GM12878 (cell line): ENCODE measurements around the gene COLQ. TPM values are rescaled to one million over a fixed set of nuclear protein-coding genes. Genes with fewer than 3 reads are reported as not detected.

Source experiments
- ATAC-seq: fragments of 200-7000 bp; cut with Tn5 transposase; 3 replicates; pipeline ENCODE4 v1.9.1; 2020; ENCODE audit warnings: mild to moderate bottlenecking, moderate library complexity
- BruUV-seq: library from RNA; stranded (reverse); fragments of 400-500 nt; replicated peaks from 2 replicates; lab custom pipeline; 2021; lab: Mats Ljungman, UMichigan
- CTCF ChIA-PET: fragments of 300-600 bp; sonication (Branson Sonifier 250); formaldehyde crosslinking; extraction: SDS; loops from one replicate; lab custom pipeline; 2021; ENCODE audit warnings: inconsistent platforms; lab: Yijun Ruan, JAX
- POLR2A ChIA-PET: fragments of 350-600 bp; formaldehyde crosslinking; extraction: SDS; loops from one replicate; lab custom pipeline; 2021; ENCODE audit warnings: inconsistent platforms; lab: Charles Lee
- RAD21 ChIA-PET: fragments of 300-600 bp; sonication (Branson Sonifier 250); formaldehyde crosslinking; loops from one replicate; lab custom pipeline; 2023; ENCODE audit warnings: antibody characterized with exemption; ENCODE audit not compliant: unreplicated experiment; lab: Charles Lee
- SMC1A ChIA-PET: fragments of 300-600 bp; sonication (Branson Sonifier 250); formaldehyde crosslinking; loops from one replicate; lab custom pipeline; 2023; ENCODE audit not compliant: unreplicated experiment, uncharacterized antibody; lab: Charles Lee
- DNase-seq: peaks from one replicate; pipeline ENCODE4 v3.0.0-alpha.2; 2011; ENCODE audit warnings: low read depth, low spot score
- FAIRE-seq: peaks from 3 replicates; lab custom pipeline; 2011; peaks lifted over from hg19 to GRCh38; lab: Jason Lieb, UNC
- H2AFZ ChIP-seq: 2 replicates; pipeline ENCODE4 v1.6.0; 2011; ENCODE audit warnings: low read depth, low read length, control low read depth; ENCODE audit not compliant: control insufficient read depth
- H3K27ac ChIP-seq: 2 replicates; pipeline ENCODE4 v1.5.1; 2011; ENCODE audit warnings: control low read depth; ENCODE audit not compliant: control insufficient read depth, insufficient read depth
- H3K27me3 ChIP-seq, 2 experiments: replicated peaks in 1 of 2; 2 replicates each; pipeline versions ENCODE4 v1.6.0 to v1.6.1; 2011; ENCODE audit warnings: low read length in 1 of 2; ENCODE audit not compliant: control insufficient read depth in 2 of 2, insufficient read depth in 2 of 2
- H3K36me3 ChIP-seq, 2 experiments: 2 replicates each; pipeline ENCODE4 v1.5.1; 2011; ENCODE audit warnings: low read length in 1 of 2; ENCODE audit not compliant: control insufficient read depth in 2 of 2, insufficient read depth in 2 of 2
- H3K4me1 ChIP-seq: 2 replicates; pipeline ENCODE4 v1.6.1; 2011; ENCODE audit warnings: mild to moderate bottlenecking, low read length, moderate library complexity, mixed read lengths; ENCODE audit not compliant: control insufficient read depth, insufficient read depth
- H3K4me2 ChIP-seq: 2 replicates; pipeline ENCODE4 v1.6.0; 2011; ENCODE audit warnings: control low read depth; ENCODE audit not compliant: control insufficient read depth, insufficient read depth
- H3K4me3 ChIP-seq: fragments of 200-600 bp; sonication (generic); 2 replicates; pipeline ENCODE4 v1.5.1; 2016
- H3K79me2 ChIP-seq: 2 replicates; pipeline ENCODE4 v1.6.0; 2011; ENCODE audit warnings: low read length; ENCODE audit not compliant: control insufficient read depth, insufficient read depth
- H3K9ac ChIP-seq: 2 replicates; pipeline ENCODE4 v1.8.0; 2011; ENCODE audit warnings: low read length, control low read depth, mixed read lengths; ENCODE audit not compliant: control insufficient read depth, insufficient read depth
- H3K9me3 ChIP-seq: replicated peaks from 3 replicates; pipeline ENCODE4 v1.5.1; 2011; ENCODE audit warnings: mild to moderate bottlenecking, low read length; ENCODE audit not compliant: control insufficient read depth, insufficient read depth
- H4K20me1 ChIP-seq: 2 replicates; pipeline ENCODE4 v1.6.0; 2011; ENCODE audit not compliant: control insufficient read depth, insufficient read depth
- CUX1 ChIP-seq: IDR thresholded peaks from 2 replicates; pipeline ENCODE4 v1.6.1; 2012; ENCODE audit warnings: improper control_type of control experiment, low read depth, low read length; ENCODE audit not compliant: insufficient replicate concordance
- E4F1 ChIP-seq: fragments of 450-650 bp; IDR thresholded peaks from 2 replicates; pipeline ENCODE4 v1.6.1; 2018; ENCODE audit warnings: borderline replicate concordance, mild to moderate bottlenecking; ENCODE audit not compliant: partially characterized antibody
- ESRRA ChIP-seq: IDR thresholded peaks from 2 replicates; pipeline ENCODE4 v1.6.1; 2012; ENCODE audit warnings: mild to moderate bottlenecking, low read length, improper control_type of control experiment
- GATAD2B ChIP-seq: fragments of 450-650 bp; conservative IDR thresholded peaks from 2 replicates; pipeline ENCODE4 v1.6.1; 2017; ENCODE audit warnings: low read depth, mild to moderate bottlenecking, moderate library complexity
- HDAC6 ChIP-seq: fragments of 200-600 bp; sonication (generic); IDR thresholded peaks from one replicate; pipeline ENCODE4 v1.8.0; 2017; ENCODE audit warnings: antibody characterized with exemption; ENCODE audit not compliant: unreplicated experiment
- PML ChIP-seq: IDR thresholded peaks from 2 replicates; pipeline ENCODE4 v1.6.1; 2012; ENCODE audit warnings: low read length, inconsistent platforms
- RB1 ChIP-seq: fragments of 450-650 bp; formaldehyde crosslinking; IDR thresholded peaks from 2 replicates; pipeline ENCODE4 v1.6.1; 2017; ENCODE audit warnings: mild to moderate bottlenecking, borderline replicate concordance
- TBL1XR1 ChIP-seq: IDR thresholded peaks from 2 replicates; pipeline ENCODE4 v1.6.1; 2012; ENCODE audit warnings: low read depth, low read length, improper control_type of control experiment
- TCF7 ChIP-seq: IDR thresholded peaks from 2 replicates; pipeline ENCODE4 v1.6.1; 2014; ENCODE audit warnings: antibody characterized with exemption, borderline replicate concordance
- ZBTB11 ChIP-seq: fragments of 450-650 bp; formaldehyde crosslinking; IDR thresholded peaks from 2 replicates; pipeline ENCODE4 v1.5.0; 2022; ENCODE audit warnings: mild to moderate bottlenecking, missing genetic modification characterization
- WGBS: methylation state at CpG from one replicate; pipeline ENCODE4 v1.1.6; 2016; ENCODE audit warnings: low lambda C conversion rate; ENCODE audit not compliant: insufficient replicate concordance, insufficient coverage; ENCODE audit errors: missing lambda C conversion rate; 5-methylcytosine and 5-hydroxymethylcytosine counted together
- in situ Hi-C: fragments of 300-500 bp; cut with MboI; formaldehyde crosslinking; loops from 9 replicates; pipeline ENCODE4 v1.14.3; 2018; ENCODE audit warnings: mixed read lengths
- intact Hi-C: fragments of 100-400 bp; cut with micrococcal nuclease; formaldehyde crosslinking; loops from one replicate; pipeline ENCODE4 v1.14.2; 2022; ENCODE audit not compliant: unreplicated experiment
- polyA plus RNA-seq, 11 experiments: library from polyadenylated mRNA; depleted of rRNA in 4 of 11; unstranded in 6 of 11; stranded (reverse) in 5 of 11; fragments of >200 nt; fragmentation: Nextera tagmentation in 4 of 11; fragmentation: Illumina TruSeq in 1 of 11; extraction: Ambion mirVana in 4 of 11; extraction: Trizol in 1 of 11; gene quantifications; 1 replicate in 1 of 11; 2 replicates in 10 of 11; pipeline versions ENCODE4 v1.2.1 to v1.2.3, GENCODE V29; 2011 to 2016; ENCODE audit warnings: inconsistent platforms in 2 of 11, missing spikeins in 2 of 11, low read depth in 1 of 11
- total RNA-seq, 4 experiments: library from RNA; depleted of rRNA in 3 of 4; stranded (reverse); fragments of >200 nt in 3 of 4; fragmentation: Illumina TruSeq in 1 of 4; extraction: Trizol in 1 of 4; gene quantifications; 2 replicates each; pipeline versions ENCODE4 v1.2.1 to v1.2.3, GENCODE V29; 2013 to 2021

Gene COLQ
- total and polyA plus RNA-seq, 10 of the 15 experiments (the other 5 are each of a cell fraction or from before 2014, with no cell fraction given), result 0.13 to 2.7 (median 0.70) TPM

GRCh38 chr3:15467227-15468181, 54.0 kb downstream of the COLQ start:
- DNase-seq (peak; percentile 85), FAIRE-seq (peak; percentile 70), ATAC-seq (peak; percentile 97)
- ChIA-PET SMC1A (interaction anchor here (0.6 to 5.6 kb wide), 23 partner anchors 9 to 302 kb away, joined by 3 to 48 read pairs (median 4); no protein-coding TSS in a partner anchor), RAD21 (interaction anchor here (0.8 to 3.0 kb wide), 14 partner anchors 11 to 345 kb away, joined by 3 to 25 read pairs (median 4); no protein-coding TSS in a partner anchor), CTCF (interaction anchor here (0.6 to 3.4 kb wide), 16 partner anchors 11 to 347 kb away, joined by 3 to 30 read pairs (median 4); no protein-coding TSS in a partner anchor), POLR2A (interaction anchor here (0.6 to 2.0 kb wide), 7 partner anchors 24 to 380 kb away, joined by 3 to 12 read pairs (median 3); no protein-coding TSS in a partner anchor)
- H3K4me1 ChIP-seq, result peaks cover 6% of the 10 kb centered on the region
- intact Hi-C loops (loop anchor here (5.0 kb wide), 1 partner anchor 90 kb away; no protein-coding TSS in a partner anchor), in situ Hi-C loops (no loop called here)
- H4K20me1 ChIP-seq, result no peaks in the 10 kb centered on the region
- no peaks in the 10 kb centered on the region for H3K9me3 ChIP-seq
- no peaks in the 10 kb centered on the region for H3K27me3 ChIP-seq
- H3K27ac ChIP-seq, result no peak overlapping the region
- no peak overlapping the region for H3K9ac ChIP-seq
- no peaks in the 10 kb centered on the region for H3K79me2 ChIP-seq
- no peak overlapping the region for H3K4me3 ChIP-seq
- H3K36me3 ChIP-seq, result no peaks in the 10 kb centered on the region
- WGBS, result 49% methylated on average over 11 of the region's 11 CpGs
- H2AFZ ChIP-seq, result no peak overlapping the region
- H3K4me2 ChIP-seq, result no peak overlapping the region
- no TSS peak for BruUV-seq
- TF ChIP-seq GATAD2B, result 0 out of 2 replicates have a peak, but pooled peaks have one; percentile 46
- TF ChIP-seq TBL1XR1, result no peak
- no peak for TF ChIP-seq RB1
- TF ChIP-seq PML, result no peak
- TF ChIP-seq E4F1, result no peak
- no peak for TF ChIP-seq HDAC6
- TF ChIP-seq ZBTB11 (CRISPR knock-in tag), result no peak
- no peak for TF ChIP-seq TCF7
- no peak for TF ChIP-seq CUX1
- TF ChIP-seq ESRRA, result peak; percentile 98
